ENCODE measurements around the gene UBE2B.
A peak's percentile ranks its signal among the peaks of the same experiment; 100 is the strongest.
"Not testable (repeated sequence)": the region's sequence is repeated elsewhere in the genome, so short reads cannot be mapped to it uniquely, and the experiment has no call there.

The UBE2B gene

GRCh38 chr5:134370871-134371833 is at the start of gene UBE2B:
TSS of gene UBE2B (plus strand) at chr5:134371569. CDS start at chr5:134371596, 27 bp downstream.
- DNase-seq, result peak; percentile 84

- no peak for DNase-seq
Measured at GRCh38 chr5:134327327-134327726, 44.0 kb upstream of the UBE2B start.

DNA sequence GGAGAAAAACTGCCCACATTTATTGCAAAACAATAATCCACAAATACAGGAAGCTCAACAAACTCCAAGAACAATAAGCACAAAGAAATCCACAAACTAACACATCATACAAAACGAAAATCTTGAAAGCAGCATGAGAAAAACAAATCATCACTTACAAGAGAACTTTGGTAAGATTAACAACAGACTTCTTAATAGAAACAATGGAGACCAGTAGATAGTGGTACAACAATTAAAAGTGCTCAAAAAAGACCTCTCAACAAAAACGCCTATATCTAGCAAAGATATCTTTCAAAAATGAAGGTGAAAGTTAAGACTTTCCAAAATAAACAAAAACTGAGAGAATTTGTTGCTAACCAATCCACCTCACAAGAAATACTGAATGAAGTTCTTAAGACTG is 42.8 kb upstream of the UBE2B start:
- no peak for DNase-seq

DNA sequence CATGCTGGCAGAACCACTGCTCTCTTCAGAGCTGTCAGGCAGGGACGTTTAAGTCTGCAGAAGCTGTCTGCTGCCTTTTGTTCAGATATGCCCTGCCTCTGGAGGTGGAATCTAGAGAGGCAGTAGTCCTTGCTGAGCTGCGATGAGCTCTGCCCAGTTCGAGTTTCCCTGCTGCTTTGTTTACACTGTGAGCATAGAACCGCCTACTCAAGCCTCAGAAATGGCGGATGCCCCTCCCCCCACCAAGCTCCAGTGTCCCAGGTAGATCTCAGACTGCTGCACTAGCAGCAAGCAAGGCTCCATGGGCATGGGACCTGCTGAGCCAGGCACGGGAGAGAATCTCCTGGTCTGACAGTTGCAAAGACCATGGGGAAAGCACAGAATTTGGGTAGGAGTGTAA is 34.5 kb upstream of the UBE2B start:
- DNase-seq, result not testable (repeated sequence)

DNA sequence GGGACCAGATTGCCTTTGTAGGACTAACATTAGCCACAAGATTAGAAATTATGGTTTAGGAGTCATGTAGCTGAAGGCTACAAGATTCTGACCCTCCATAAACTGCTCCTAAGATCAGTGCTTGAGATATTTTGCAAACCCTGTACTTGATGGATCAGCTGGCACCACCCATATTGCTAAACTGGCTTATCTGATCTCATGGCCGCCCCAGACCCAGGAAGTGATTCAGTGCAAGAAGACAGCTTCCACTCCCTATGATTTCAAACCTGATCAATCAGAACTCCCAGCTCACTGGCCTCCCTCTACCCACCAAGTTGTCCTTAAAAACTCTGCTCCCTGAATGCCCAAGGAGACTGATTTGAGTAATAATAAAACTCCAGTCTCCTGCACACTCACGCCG is 27.9 kb upstream of the UBE2B start:
- DNase-seq, result not testable (repeated sequence)

- DNase-seq, result not testable (repeated sequence)
Measured at GRCh38 chr5:134345476-134345875, 25.9 kb upstream of the UBE2B start.

GRCh38 chr5:134345996-134346395 is 25.4 kb upstream of the UBE2B start:
- no peak for DNase-seq

- DNase-seq, result no peak
Measured at GRCh38 chr5:134349463-134349862, 21.9 kb upstream of the UBE2B start.

DNA sequence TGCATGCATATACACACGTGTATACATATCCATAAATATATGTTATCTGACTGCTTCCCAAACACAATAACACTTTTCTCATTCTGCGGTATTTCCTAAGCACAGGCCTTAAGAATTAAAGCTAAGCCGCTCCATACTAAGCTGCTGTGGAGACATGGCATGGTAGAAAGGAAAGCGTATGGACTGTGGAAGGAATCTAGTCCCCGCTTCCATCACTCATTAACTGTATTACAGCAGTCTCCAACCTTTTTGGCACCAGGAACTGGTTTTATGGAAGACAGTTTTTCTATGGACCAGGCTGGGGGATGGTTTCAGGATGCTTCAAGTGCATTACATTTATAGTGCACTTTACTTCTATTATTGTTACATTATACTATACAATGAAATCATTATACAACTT is 15.7 kb upstream of the UBE2B start:
- DNase-seq, result no peak

DNA sequence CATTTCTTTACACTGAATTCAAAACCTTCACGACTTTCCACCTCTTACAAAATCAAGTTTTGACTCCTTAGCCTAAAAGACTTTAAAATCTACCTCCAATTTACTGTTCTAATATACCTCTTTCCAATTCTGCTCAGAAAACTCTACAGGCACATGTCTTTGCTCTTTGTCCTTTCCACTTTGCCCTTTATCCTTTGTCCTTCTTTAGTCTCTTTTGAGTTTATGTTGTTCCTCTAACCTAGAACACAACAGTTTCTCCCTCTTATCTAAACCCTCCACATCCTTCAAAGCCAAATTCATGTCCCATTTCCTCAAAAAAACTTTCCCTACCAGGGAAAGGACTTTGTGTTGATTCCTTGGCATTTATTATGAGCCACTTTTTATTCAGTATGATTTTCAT is 5.8 kb upstream of the UBE2B start:
- no peak for DNase-seq

DNA sequence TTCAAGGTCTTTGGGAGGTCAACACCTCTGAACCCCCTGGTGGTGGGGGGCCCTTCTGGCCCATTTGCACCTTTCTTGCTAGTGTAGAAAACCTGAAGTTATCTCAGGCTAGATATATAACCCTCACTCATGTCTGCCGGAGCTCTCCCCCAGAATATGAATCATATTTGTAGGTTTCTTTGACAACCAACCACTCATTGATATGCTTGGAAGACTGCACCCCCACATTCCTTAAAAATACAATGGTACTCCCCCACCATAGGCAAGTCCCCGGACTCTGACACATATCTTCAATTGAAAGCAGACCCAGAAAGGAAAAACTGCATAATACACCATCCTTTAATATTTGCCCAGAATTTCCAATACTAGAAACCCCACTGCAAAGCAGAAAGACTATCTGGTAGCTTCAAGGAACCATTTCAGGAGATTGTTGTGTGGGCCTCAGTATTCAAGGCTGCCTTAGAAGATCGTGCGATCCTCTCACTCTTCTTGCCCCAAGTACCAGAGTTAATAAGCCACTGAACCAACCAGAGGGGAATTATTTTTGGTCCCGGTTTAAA is 978 bp upstream of the UBE2B start:
- DNase-seq, result no peak

DNA sequence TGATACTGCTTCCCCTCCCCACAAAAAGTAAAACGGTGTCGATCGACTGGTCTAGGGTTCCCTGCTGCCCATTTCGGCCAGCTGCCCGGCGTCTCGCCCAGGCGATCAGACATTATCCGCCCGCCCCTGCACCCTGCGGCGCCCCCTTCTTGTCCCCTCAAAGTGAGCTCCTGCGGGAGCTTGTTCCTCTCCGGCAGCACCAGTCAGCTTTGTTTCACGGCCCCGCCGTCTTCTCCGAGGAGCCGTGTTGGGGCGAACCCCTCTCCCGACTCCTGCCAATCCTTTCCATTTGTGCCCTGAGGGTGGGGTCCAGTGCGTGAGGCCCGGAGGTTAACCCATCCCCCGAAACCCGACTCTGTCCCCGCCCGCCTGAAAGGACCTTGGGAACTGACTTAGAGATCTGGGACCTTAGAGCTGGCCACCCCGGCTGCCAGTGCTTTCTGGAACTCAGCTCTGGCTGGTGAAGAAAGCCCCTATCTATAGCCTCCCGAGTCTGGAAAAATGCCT is 518 bp downstream of the UBE2B start:
- DNase-seq, result no peak

DNA sequence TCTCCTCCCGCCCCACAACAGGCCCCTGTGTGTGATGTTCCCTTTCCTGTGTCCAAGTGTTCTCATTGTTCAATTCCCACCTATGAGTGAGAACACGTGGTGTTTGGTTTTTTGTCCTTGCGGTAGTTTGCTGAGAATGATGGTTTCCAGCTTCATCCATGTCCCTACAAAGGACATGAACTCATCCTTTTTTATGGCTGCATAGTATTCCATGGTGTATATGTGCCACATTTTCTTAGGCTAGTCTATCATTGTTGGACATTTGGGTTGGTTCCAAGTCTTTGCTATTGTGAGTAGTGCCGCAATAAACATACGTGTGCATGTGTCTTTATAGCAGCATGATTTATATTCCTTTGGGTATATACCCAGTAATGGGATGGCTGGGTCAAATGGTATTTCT is 2.3 kb downstream of the UBE2B start:
- not testable (repeated sequence) for DNase-seq

- DNase-seq, result no peak
Measured at GRCh38 chr5:134374232-134374631, 2.9 kb downstream of the UBE2B start.

DNA sequence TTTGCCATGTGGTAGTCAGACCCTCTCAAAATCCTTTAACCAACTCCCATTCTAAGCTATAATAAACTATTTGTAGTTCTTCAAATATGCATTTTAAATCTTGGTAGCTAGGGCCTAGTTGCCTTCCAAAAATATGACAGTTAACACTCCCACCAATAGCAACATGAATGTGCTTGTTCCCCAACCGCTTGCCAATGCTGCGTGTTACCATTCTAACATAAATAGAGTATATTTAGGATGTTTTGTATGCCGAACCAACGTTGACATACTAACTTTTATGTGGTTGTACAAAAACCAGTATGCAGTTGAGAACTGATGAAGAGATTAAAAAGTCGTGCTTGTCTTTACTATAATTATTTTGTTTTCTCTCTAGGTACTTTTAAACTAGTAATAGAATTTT is 9.0 kb downstream of the UBE2B start:
- DNase-seq, result no peak

- DNase-seq, result not testable (repeated sequence)
Measured at GRCh38 chr5:134382204-134382603, 10.8 kb downstream of the UBE2B start.

- no peak for DNase-seq
Measured at GRCh38 chr5:134383980-134384697, 12.8 kb downstream of the UBE2B start.

- DNase-seq, result no peak
Measured at GRCh38 chr5:134387443-134387842, 16.1 kb downstream of the UBE2B start.

GRCh38 chr5:134392301-134392700 is 20.9 kb downstream of the UBE2B start:
- no peak for DNase-seq

- DNase-seq, result no peak
Measured at GRCh38 chr5:134394932-134395331, 23.6 kb downstream of the UBE2B start.

GRCh38 chr5:134396274-134396673 is 24.9 kb downstream of the UBE2B start:
- DNase-seq, result no peak

GRCh38 chr5:134397196-134397595 is 25.8 kb downstream of the UBE2B start:
- no peak for DNase-seq

DNA sequence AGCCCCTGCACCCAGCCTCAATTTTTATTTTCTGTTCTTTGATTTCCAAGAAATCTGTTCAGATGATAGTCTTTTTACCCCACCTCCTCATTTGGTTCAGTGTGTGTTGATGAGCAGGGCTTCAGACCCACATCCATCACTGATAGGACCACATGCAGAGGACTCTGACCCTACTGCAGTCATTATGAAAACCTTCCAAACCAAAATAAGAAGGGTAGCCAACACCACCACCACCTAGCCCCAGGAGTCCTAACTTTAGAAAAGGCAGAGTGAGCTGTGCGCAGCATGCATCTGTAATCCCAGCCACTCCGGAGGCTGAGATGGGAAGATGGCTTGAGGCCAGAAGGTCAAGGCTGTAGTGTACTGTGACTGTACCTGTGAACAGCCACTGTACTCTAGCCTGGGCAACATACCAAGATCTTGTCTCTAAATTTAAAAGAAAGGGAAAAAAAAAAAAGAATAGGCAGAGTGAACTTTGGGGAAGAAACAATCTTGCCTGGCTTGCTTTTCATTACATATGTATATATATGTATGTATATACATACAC is 27.3 kb downstream of the UBE2B start:
- DNase-seq, result no peak
